Thyroid gland (tissue), 4 donors: ENCODE results near the gene AKT1. TPM values are rescaled to one million over a fixed set of nuclear protein-coding genes. Genes with fewer than 3 reads are reported as not detected.
"Not testable (repeated sequence)": the region's sequence is repeated elsewhere in the genome, so short reads cannot be mapped to it uniquely, and the experiment has no call there.

ENCODE experiments used
- DNase-seq, 2 donors: peaks; one replicate each; pipeline ENCODE4 v3.0.0-alpha.2; 2019
- H3K27ac ChIP-seq, 3 donors: fragments of 200-600 bp; sonication (generic); 1 replicate in 2 of 3; 2 replicates in 1 of 3; pipeline ENCODE4 v1.5.1; 2016 to 2019; ENCODE audit warnings: mild to moderate bottlenecking in 1 of 3, moderate library complexity in 1 of 3
- H3K27me3 ChIP-seq: fragments of 200-600 bp; sonication (generic); one replicate; pipeline ENCODE4 v1.5.1; 2019
- H3K36me3 ChIP-seq, 2 donors: fragments of 200-600 bp; sonication (generic); one replicate each; pipeline ENCODE4 v1.5.1; 2016 to 2019
- H3K4me1 ChIP-seq, 2 donors: fragments of 200-600 bp; sonication (generic); one replicate each; pipeline ENCODE4 v1.5.1; 2017 to 2019
- H3K4me3 ChIP-seq, 3 donors: fragments of 200-600 bp; sonication (generic); replicated peaks in 1 of 3; 1 replicate in 2 of 3; 2 replicates in 1 of 3; pipeline ENCODE4 v1.5.1; 2016; ENCODE audit warnings: mild to moderate bottlenecking in 1 of 3
- H3K9me3 ChIP-seq: fragments of 200-600 bp; sonication (generic); one replicate; pipeline ENCODE4 v1.5.1; 2017
- POLR2A ChIP-seq, 2 donors: fragments of 450-650 bp; IDR thresholded peaks; one replicate each; pipeline ENCODE4 v1.6.1; 2017; ENCODE audit warnings: antibody characterized with exemption in 2 of 2, mild to moderate bottlenecking in 2 of 2, moderate library complexity in 1 of 2
- WGBS, 2 donors: methylation state at CpG; one replicate each; pipeline ENCODE4 v1.1.5; 2017; 5-methylcytosine and 5-hydroxymethylcytosine counted together
- intact Hi-C: fragments of 100-400 bp; cut with DNase I; formaldehyde crosslinking; loops from one replicate; pipeline ENCODE4 v1.15.1; 2023
- total RNA-seq, 4 donors: library from RNA; depleted of rRNA; stranded (reverse); fragments of >200 nt; gene quantifications; one replicate each; pipeline ENCODE4 v1.2.3, GENCODE V29; 2016
- TF ChIP-seq, protein P1 (sequence below), 6 experiments: fragments of 200-600 bp in 3 of 6; fragments of 450-650 bp in 3 of 6; sonication (generic) in 3 of 6; IDR thresholded peaks; one replicate each; pipeline ENCODE4 v1.5.1; 2016 to 2019; ENCODE audit warnings: antibody characterized with exemption in 6 of 6, mild to moderate bottlenecking in 2 of 6, inconsistent platforms in 1 of 6, moderate library complexity in 1 of 6

Gene AKT1
- total RNA-seq, 4 donors from 2014 or later, result 99.8 to 179 (median 152) TPM

DNA sequence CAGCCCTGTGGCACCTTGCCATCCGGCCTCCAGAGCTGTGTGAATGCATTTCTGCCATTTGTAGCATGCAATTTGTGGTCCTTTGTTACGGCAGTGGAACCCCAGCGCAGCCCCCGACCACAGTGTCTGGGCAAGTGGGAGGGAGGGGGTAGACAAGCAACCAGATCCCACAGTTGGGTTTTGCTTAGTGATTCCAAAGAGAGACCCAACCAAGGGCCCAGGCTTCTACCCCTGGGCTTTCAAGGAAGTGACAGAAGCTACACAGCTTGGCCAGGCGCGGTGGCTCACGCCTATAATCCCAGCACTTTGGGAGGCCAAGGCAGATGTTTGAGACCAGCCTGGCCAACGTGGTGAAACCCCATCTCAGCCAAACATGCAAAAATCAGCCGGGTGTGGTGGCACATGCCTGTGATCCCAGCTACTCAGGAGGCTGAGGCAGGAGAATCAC lies 23.2 kb upstream of the AKT1 start:
- Histone ChIP-seq H3K27me3 (no peaks in the 10 kb centered on the region), H3K9me3 (no peaks in the 10 kb centered on the region), H3K4me1 (peaks cover 14 to 21% of the 10 kb centered on the region in 2 donors), H3K36me3 (no peaks in the 10 kb centered on the region), H3K4me3 (no peak overlapping the region), H3K27ac (no peak overlapping the region)
- TF ChIP-seq, protein P1, sequence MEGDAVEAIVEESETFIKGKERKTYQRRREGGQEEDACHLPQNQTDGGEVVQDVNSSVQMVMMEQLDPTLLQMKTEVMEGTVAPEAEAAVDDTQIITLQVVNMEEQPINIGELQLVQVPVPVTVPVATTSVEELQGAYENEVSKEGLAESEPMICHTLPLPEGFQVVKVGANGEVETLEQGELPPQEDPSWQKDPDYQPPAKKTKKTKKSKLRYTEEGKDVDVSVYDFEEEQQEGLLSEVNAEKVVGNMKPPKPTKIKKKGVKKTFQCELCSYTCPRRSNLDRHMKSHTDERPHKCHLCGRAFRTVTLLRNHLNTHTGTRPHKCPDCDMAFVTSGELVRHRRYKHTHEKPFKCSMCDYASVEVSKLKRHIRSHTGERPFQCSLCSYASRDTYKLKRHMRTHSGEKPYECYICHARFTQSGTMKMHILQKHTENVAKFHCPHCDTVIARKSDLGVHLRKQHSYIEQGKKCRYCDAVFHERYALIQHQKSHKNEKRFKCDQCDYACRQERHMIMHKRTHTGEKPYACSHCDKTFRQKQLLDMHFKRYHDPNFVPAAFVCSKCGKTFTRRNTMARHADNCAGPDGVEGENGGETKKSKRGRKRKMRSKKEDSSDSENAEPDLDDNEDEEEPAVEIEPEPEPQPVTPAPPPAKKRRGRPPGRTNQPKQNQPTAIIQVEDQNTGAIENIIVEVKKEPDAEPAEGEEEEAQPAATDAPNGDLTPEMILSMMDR (IDR thresholded peaks at IDR 0.05), result no peak
- TF ChIP-seq POLR2A (IDR thresholded peaks at IDR 0.05), result no peak
- no peak for DNase-seq
- WGBS, 2 donors, result 75 to 86% methylated on average over 6 to 8 of the region's 9 CpGs
- intact Hi-C loops, result no loop called here

DNA sequence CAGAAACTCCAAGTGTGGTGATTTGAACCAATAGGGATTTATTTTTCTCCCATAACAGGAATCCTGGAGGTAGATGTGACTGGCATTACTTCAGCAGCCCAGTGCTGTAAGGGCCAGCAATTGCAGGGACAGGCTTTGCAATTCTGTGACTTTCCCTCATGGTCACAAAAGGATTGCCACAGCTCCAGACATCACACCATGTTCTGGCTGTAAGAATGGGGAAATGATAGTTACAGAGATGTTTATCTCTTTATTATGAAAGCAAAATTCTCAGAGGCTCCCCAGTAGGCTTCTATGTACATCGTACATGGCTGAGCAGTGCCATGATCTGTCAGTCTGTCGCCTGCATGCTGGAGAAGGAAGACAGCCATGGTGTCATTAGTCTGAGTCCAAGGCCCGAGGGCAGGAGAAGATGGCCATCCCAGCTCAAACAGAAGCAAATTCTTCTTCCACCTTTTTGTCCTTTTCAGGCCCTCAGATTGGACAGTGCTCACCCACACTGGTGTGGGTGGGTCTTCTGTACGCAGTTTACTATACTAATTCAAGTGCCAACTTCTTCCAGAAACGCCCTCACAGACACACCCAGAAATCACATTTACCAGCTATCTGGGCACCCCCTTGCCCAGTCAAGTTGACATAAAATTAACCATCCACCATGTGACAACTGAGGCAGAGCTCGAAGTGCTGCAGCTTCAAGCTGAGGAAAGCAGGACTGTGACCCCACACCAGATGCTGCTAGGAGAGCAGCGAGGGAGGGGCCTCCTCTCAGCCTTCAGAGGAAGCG lies 22.6 kb upstream of the AKT1 start:
- H3K27ac ChIP-seq, result peak overlapping the region in 1 of 3 donors; percentile 58
- no peak for DNase-seq
- TF ChIP-seq POLR2A (IDR thresholded peaks at IDR 0.05), result no peak
- TF ChIP-seq, protein P1 (IDR thresholded peaks at IDR 0.05), result no peak
- no peaks in the 10 kb centered on the region for H3K9me3 ChIP-seq
- intact Hi-C loops, result no loop called here
- 95 to 100% methylated on average over 8 of the region's 8 CpGs for WGBS, 2 donors
- no peaks in the 10 kb centered on the region for H3K36me3 ChIP-seq
- no peaks in the 10 kb centered on the region for H3K27me3 ChIP-seq
- peaks cover 14 to 21% of the 10 kb centered on the region in 2 donors for H3K4me1 ChIP-seq
- no peak overlapping the region for H3K4me3 ChIP-seq

DNA sequence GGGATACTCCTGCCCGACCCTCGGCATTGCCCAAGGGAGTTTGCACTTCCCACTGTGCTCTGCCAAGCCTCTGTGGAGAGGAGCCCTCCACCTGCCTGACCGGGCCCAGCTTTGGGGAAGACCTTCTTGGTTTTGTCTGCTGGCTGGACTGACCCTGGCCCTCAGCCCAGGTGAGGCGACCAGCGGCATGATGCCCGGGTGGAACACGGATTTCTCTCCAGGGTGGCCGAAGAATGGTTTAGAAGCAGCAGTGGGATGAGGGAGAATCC lies 21.0 kb upstream of the AKT1 start:
- TF ChIP-seq POLR2A (IDR thresholded peaks at IDR 0.05), result no peak
- TF ChIP-seq, protein P1 (IDR thresholded peaks at IDR 0.05), result no peak
- intact Hi-C loops, result no loop called here
- WGBS, 2 donors, result 0 to 7% methylated on average over 7 of the region's 8 CpGs
- Histone ChIP-seq H3K36me3 (no peaks in the 10 kb centered on the region), H3K4me3 (peak overlapping the region; percentile 26 to 79 (median 70)), H3K4me1 (peaks cover 14 to 21% of the 10 kb centered on the region in 2 donors), H3K9me3 (no peaks in the 10 kb centered on the region), H3K27me3 (no peaks in the 10 kb centered on the region), H3K27ac (peak overlapping the region; percentile 87 to 98 (median 93))
- DNase-seq, result peak; percentile 49 to 75

DNA sequence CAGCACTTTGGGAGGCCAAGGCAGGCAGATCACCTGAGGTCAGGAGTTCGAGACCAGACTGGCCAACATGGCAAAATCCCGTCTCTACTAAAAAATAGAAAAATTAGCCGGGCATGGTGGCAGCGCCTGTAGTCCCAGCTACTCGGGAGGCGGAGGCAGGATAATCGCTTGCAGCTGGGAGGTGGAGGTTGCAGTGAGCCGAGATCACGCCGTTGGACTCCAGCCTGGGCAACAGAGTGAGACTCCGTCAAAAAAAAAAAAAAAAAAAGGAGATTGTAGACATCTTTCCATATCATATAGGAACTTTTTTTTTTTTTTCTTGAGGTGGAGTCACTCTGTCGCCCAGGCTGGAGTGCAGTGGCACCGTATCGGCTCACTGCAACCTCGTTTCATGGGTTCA lies 19.2 kb upstream of the AKT1 start:
- intact Hi-C loops, H3K9me3 ChIP-seq, H3K36me3 ChIP-seq, H3K27me3 ChIP-seq, DNase-seq: not testable (repeated sequence)
- peaks cover 14 to 21% of the 10 kb centered on the region in 2 donors for H3K4me1 ChIP-seq
- peak overlapping the region in 1 of 3 donors; percentile 93 for H3K27ac ChIP-seq
- 81 to 86% methylated on average over 15 of the region's 15 CpGs for WGBS, 2 donors
- H3K4me3 ChIP-seq, result peak overlapping the region in 1 of 3 donors; percentile 70

DNA sequence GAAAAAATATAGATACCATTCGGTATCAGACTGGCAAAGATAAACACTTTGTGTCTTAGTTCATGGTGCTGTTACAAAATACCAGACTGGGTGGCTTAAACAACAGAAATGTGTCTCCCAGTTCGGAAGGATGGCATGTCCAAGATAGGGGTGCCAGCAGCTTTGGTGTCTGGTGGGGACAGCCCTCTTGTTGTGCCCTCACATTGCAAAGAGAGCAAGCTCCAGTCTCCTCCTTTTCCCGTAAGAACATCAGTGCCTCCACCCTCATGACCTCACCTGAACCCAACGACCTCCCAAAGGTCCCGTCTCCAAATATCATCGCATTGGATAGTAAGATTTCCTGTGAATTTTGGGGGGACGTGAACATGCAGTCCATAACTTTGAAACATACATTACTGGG lies 17.7 kb upstream of the AKT1 start:
- H3K36me3 ChIP-seq, result no peaks in the 10 kb centered on the region
- no peaks in the 10 kb centered on the region for H3K27me3 ChIP-seq
- WGBS, 2 donors, result 87 to 89% methylated on average over 7 of the region's 7 CpGs
- H3K9me3 ChIP-seq, result no peaks in the 10 kb centered on the region
- TF ChIP-seq POLR2A (IDR thresholded peaks at IDR 0.05), result no peak
- TF ChIP-seq, protein P1 (IDR thresholded peaks at IDR 0.05), result no peak
- no peak overlapping the region for H3K4me3 ChIP-seq
- no peak for DNase-seq
- no peak overlapping the region for H3K27ac ChIP-seq
- H3K4me1 ChIP-seq, result peaks cover 14 to 21% of the 10 kb centered on the region in 2 donors
- intact Hi-C loops, result no loop called here
